NCI-H2196 (cell line): ENCODE measurements around the gene TMEM88.
"Not testable (repeated sequence)": the region's sequence is repeated elsewhere in the genome, so short reads cannot be mapped to it uniquely, and the experiment has no call there.

ENCODE experiments used
- DNase-seq: peaks from one replicate; lab custom pipeline; 2025; ENCODE audit not compliant: unreplicated experiment; lab: John Stamatoyannopoulos, UW

Gene TMEM88

DNA sequence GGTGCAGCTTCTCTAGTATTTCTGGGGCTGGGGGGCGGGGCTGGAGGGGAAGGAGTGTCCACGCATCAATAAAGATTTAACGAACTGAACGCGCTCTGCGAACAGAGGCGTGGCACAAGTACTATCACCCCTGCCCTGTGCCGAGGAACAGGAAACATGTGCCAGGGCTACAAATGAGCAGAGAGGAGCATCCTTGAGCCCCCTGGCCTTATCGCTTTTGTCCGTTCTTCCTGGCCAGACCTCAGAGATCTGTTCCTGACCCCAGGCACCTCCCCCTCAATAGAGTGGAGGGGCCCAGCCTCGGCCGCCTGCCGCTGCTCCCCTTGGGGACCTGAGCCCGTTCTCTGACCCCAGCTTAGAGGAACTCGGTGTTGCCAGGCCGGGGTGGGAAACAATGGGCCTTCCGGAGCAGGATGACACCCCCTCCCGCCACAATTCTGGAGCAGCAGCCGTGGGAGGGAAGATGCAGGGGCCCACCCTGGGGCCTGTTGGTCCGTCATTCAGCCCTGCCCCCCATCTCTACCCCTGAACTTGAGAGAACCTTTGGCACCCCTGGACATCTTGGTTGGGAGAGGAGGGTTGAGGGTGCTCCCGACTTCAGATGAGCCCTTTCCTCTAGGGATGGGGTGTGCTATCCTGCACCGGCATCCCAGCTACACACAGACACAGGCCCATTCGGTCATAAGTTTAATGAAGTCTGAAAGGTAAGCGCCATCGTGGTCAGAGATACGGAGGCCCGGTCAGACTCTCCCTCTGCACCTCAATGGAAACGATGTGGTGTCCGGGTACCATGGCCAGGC, 1.3 kb downstream of the TMEM88 start:
- no peak for DNase-seq

DNA sequence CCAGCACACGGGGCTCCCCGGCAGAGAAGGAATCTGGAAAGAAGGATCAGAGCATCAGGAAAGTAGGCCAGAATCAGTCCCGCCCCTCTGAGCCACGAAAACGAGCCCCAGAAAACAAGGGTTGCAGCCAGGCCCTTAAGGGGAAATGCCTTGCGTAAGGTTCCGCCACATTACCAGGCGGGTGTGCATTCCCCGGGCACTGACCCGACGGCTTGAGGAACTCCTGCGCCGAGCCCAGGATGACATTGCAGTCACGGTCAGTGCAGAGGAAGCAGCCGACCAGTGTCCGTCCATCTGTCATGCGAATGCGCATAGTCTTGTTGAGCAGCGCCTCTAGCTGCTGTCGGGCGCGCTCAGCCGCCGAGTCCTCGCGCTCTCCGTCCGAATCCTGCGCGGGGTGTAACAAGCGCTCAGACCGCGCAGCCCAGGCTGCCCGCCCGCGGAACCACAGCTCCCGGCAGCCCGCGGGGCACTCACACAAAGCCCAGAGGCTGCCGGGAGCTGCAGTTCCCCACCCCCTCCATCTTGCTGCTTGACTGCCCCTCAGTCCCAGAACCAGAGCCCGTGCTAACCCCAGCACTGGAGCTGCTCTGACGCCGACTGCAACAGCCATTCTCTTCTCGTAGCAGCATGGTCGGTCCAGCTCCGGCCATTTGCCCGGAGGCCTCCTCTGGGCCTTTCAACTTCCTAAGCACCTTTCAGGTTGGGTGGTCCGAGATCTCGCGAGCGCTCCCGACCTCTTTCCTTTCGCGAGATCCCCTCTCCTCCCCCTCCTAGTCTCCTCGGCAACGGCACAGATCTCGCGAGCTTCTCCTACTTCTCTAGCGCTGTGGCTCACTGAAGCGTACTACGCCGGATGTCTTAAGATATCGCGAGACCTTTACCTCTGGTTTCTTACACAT, 2.2 kb downstream of the TMEM88 start, which contains the start of gene NAA38:
NAA38 (minus strand) TSS at position 749 of the 902 bp plus-strand sequence; CDS start at position 653, 96 bp downstream.
- DNase-seq = peak; percentile 92

DNA sequence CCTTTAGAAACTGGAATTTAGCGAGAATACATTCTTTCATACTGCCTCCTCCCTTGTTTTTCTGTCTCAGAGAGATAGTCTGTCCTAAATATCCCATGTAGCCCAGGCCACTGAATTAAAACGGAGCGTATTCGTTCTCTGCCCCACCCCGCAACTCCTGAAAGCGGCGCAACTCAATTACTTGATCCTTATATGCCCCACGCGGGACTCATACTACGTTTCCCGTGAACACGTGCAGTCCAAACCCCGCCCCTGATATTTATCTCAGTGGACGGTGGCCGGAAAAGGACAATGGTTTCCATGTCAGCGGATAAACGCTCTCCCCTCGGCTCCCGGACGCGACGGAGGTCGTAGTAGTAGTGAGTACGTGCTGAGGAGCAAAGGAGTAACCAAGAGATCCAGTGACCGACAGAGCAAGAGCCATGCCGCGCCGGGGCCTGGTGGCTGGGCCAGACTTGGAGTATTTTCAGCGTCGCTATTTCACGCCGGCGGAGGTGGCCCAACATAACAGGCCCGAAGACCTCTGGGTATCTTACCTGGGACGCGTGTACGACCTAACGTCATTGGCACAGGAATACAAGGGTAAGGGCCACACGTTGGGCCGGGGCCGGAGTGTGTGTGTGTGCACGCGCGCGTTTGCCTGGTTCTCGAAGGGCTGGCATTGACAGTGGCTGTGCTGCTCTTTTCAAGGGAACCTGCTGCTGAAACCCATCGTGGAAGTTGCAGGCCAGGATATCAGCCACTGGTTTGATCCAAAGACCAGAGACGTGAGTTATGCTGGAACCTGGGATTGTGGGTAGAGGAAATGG, 3.1 kb downstream of the TMEM88 start, which contains the start of gene CYB5D1:
CYB5D1 (plus strand) TSS at position 291 of the 809 bp plus-strand sequence; CDS start at position 423, 132 bp downstream.
- DNase-seq = peak; percentile 74

DNA sequence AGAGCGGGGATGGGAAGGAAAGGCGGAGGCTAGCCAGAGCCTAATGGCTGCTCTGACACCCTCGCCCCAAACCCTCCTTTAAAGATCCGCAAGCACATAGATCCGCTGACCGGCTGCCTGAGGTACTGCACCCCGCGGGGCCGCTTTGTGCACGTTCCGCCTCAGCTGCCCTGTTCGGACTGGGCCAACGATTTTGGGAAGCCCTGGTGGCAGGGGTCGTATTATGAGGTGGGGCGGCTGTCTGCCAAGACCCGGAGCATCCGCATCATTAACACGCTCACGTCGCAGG, 3.6 kb downstream of the TMEM88 start:
- peak; percentile 9 for DNase-seq

DNA sequence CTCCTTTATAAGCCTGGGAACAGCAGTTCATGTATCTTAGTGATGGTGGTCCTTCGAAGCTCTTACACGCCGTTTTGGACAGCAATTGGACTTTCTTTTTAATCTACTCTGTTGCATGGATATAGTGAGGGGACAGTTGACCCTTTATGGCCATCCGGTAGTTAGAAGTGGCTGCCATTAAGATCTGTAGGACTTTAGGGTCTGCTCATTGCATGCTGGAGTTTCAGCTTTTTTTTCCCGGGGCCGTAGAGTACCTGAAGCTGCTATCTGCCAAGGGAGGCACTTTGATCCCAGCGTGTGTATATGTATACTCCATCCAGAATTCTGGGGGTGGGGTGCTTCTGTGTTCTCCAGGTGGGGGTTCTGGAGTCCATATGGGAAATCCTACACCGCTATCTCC, 4.2 kb downstream of the TMEM88 start:
- no peak for DNase-seq

DNA sequence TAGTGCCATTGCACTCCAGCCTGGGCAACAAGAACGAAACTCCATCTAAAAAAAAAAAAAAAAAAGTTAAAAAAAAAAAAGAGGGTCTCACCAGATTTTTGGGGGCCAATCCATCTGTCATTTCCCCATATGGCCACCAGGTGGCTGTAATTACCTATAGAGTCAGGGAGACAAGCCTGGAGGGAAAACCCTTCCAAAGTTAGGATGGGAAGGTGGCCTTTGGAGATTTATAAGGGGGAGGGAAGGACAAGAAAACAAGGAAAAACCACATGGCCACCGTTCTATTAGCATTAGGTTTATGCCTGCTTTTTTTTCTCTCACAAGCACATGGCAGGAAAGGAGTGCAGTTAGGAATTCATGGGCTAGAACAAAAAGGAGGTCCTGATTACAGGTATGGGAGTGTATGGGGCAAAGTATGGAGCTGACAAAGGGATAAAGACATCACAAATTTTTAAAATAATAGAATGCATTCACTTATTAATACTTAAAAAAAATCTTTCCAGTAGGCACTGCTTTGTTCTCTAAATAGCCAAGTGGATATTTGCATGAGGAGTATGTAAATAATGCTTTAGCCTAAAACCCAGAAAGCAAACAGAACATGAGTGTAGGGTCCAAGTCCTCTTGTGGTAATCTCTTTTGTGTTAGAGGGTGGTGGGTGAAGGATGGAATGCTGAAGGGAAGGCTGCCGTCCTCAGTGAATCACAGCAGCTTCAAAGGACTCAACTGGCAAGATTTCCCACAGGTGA, 8.0 kb downstream of the TMEM88 start:
- DNase-seq = peak; percentile 21

DNA sequence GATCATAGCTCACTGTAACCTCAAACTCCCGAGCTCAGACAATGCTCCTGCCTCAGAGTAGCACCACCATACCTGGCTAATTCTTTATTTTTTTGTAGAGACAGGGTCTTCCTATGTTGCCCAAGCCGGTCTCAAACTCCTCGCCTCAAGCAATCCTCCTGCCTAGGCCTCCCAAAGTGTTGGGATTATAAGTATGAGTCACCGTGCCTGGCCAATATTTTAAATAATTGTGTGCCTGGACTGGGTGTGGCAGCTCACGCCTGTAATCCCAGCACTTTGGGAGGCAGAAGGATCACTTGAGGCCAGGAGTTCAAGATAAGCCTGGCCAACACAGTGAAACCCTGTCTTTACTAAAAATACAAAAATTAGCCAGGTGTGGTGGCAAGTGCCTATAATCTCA, 9.5 kb downstream of the TMEM88 start:
- not testable (repeated sequence) for DNase-seq

DNA sequence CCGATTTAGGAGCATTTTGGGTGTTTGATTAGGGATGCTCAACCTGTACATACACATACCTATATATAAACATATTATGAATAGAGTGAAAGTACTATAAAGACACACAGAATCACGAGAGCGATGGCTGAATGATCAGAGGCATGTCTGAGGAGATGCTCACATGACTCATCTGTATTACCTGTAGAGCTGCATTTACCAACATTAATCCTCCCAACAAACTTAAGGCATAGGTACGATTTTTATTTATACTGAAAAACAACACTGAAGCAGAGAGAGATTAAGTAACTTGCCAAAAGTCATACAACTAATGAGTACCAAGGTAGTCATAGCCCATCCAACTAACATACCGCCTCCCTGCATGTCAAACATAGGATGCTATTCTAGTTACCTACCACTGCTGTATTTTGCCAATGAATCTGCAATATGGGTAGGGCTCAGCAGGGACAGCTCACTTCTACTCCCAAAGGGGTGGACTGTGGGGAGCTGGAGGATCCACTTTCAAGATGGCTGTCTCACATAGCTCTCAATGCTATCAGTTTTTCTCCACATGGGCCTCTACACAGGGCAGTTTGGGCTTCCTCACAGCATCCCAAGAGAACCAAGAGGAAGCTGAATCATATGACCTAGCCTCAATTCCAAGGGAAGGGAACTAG, 10.3 kb downstream of the TMEM88 start:
- no peak for DNase-seq

DNA sequence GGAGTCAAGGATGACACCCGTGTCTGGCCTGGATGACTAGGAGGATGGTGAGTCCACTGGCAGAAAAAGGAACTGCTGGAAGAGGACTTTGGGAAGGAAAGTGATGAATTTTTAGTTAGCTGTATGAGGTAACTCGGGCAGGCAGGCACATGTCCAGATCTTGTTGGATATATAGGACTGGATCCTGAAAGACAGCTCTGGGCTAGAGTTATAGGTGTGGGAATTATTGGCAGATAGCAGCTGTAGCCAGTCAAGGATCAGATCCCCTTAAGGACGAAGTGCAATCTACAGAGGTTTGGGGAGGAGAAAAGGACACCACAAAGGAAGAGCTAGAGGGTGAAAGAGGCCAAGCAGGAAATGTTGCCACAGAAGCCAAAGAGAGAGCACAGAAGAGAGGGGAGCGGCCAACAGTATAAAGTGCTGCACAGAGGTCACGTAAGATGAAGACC, 13.0 kb downstream of the TMEM88 start:
- DNase-seq = no peak

DNA sequence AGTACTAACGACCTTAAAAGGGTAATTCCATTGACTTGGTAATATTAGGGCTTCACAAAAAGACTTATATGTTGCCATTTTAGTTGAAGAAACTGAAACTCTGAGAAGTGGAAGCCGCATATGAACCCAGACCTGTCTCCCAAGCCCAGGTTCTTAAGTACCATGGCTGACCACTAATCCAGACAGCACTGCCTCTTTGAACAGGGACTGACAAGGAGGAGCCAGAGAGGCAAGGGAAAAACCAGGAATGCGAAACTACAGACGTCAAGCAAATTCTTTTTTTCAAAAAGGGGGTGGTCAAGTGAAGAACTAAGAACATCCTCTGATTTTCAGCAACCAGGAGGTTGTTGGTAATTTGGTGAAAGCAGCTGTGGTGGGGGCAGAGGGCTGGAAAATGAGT, 18.2 kb downstream of the TMEM88 start:
- no peak for DNase-seq

DNA sequence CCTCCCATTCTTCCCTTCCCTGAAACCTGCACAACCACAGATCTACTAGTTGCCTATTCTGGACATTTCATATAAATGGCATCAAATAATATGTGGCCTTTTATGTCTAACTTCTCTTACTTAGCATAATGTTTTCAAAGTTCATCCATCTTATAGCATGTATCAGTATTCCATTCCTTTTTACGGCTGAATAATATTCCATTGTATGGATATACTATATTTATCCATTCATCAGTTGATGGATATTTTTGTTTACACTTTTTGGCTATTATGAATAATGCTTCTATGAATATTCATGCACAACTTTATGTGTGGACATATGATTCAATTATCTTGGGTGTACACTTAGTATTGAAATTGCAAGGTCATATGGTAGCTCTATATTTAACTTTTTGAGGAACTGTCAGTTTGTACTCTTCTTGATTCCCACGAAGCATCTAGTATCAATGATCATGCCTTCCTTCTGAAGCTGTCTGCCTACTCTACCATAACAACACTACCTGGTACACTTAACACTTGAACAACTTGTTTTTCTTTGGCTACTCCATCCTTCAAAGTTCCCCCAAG, 21.0 kb downstream of the TMEM88 start:
- no peak for DNase-seq

DNA sequence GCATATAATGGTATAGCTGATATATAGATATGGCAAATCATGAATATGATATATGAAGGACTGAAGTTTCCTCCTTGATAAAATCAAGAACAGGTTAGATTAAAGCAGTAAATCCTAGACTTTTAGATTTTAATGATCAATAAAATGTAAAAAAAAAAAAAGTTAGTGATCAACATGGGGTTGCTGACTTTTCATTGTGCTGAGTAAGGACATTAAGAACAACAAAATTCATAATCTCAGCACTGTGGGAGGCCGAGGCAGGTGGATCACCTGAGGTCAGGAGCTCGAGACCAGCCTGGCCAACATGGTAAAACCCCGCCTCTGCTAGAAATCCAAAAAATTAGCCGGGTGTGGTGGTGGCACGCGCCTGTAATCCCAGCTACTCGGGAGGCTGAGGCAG, 23.4 kb downstream of the TMEM88 start:
- no peak for DNase-seq

DNA sequence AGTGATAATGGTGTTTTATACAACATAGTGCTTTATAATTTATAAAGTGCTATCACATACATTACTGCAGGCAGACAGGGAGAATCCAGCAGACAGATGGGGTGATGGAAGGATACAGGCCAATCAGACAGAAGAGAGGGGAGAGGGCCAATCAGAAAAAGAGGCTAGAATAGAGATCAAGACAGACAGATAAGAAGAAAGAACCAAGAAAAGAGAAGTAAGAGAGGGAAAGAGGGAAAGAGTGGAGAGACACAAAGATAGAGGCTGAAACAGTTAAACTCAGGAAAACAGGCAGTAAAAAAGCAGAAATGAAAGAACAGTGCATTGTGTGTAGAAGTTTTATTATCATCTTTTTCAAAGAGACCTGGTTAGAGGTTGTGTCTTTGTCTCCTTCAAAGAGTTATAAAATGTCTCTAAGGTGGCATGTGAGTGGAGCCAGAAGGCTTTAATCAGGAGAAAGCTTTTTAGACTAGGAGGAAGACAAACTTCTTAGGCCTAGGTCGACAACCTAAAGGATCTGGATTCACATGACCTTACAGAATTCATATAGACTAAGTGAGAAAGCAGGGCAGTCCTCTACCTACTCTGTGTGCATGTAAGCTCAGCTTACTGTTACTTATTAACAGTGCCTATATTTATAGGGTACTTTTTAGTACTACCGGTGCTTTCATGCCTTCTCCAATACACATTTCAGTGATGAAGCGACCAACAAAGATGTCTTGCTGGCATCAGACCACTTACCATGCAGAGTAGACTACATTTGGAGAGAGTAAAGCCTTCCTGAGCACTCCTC, 25.4 kb downstream of the TMEM88 start:
- DNase-seq = no peak

DNA sequence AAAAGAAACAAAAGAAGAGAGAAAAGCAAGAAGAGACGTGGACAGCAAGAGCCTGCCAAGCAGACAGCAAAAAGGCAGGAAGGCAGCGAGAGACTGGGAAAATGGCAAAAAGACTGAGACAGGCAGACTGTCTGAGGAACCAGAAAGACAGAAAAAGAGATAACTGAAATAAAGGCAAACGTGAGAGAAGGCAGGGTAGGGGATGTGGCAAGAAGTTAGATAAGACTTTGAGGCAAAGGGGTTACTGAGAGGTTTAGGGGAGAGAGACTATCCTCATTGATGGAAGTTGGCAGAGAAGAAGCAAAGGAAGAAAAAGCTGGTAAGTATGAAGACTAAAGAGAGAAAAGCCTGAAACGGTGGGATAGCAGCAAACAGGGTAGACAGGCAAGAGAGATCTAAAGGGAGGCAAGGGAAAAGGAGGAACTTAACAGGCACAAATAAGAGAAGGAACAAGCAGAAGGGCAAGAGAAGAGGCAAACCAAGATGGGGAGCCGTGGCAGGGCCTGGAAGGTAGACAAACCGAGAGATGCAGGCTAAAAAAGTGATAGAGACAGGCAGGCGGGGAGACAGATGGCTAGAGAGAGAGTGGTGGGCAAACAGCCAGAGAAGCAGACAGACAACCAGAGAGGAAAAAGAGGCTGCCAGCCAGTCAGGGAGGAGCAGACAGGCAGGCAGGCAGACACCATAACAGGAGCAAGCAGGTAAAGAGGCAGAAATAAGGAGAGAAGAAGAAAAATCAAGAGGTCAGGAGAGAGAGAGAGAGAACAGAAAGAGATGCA, 26.6 kb downstream of the TMEM88 start:
- peak; percentile 39 for DNase-seq

DNA sequence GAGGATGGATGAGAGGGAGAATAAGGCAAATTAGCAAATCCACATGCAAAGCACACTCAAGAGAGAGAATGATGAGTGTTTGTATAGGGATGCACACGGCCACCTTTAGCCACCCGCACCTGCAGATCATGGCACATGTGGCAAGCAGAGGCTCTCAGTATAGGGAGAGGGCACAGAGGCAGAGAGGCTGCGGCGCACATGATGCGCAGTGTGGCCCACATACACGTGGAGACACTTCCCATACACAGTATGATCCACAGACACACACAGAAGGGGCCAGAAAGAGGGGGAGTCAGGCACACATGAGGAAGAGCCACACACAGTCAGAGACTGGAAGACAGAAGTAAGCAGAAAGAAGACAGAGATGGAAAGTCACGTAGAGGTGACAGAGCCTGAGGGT, 27.2 kb downstream of the TMEM88 start:
- peak; percentile 39 for DNase-seq

DNA sequence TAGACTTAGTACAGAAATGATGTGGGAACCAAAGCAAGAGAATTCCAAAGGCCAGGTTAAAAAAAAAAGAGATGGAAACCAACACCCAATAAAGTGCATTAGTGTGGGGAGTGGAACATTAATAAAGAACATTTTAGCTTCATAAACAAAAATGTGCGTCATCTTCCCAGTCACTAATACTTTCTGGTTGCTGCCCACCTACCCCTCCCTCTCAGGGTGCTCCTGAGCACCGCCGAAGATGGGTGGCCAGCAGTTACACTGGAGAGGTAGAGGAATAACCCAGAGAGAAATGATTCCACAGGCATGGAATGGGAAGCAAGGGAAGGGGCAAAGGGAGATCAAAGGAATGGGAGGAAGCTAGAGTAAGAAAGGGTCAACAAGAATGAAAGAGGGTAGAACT, 27.8 kb downstream of the TMEM88 start:
- DNase-seq = no peak

DNA sequence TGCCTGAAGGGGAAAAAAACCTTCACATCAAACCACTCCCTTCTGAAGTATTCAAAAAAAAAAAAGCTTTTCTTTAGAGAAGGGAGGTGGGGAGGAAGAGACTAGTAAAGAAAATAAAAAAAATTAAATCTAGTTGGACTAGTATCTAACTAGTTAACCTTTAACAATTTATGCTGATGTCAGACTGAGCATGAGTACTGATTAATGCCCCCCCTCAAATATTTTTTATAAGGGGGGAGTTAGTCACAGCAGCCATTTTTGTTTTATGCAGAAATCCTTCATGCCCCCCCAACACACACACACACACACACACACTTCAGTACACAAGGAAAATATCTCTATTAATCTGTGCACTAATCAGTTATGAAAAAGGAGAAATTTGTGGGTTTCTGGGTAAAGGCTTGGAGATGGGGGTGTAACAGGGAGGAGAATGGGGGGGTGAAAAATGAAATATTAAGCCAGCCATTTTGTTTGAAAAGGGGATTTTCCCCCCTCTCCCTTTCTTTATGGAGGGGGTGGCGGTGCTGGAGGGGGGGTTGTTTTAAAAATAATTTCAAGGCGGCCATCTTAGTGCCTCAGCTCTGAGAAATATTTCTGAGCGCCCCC, 29.0 kb downstream of the TMEM88 start:
- DNase-seq = peak; percentile 15
